ENCODE measurements around the gene CLIP1.

Gene CLIP1

GRCh38 chr12:122412851-122413433 is 9.5 kb downstream of the CLIP1 start:
- peaks cover 30% of the 10 kb centered on the region for H3K4me1 ChIP-seq (ENCODE audit: insufficient read depth, low read length, severe bottlenecking)
- peak overlapping the region; percentile 49 for H3K4me2 ChIP-seq (ENCODE audit: low read length)
- no peak overlapping the region for H2AFZ ChIP-seq (ENCODE audit: low read length)
- peaks cover 9% of the 10 kb centered on the region; the same call in 1 of the 2 replicates for H3K36me3 ChIP-seq (ENCODE audit: insufficient read depth, low read length)
- H3K9me3 ChIP-seq (ENCODE audit: low read length), result no peaks in the 10 kb centered on the region
- peaks cover 21% of the 10 kb centered on the region for H3K79me2 ChIP-seq (ENCODE audit: insufficient read depth, low read length)
- H3K9ac ChIP-seq (ENCODE audit: low read length), result peak overlapping the region; percentile 22
- no peaks in the 10 kb centered on the region for H3F3A ChIP-seq (ENCODE audit: insufficient read depth, low read length)
- H4K20me1 ChIP-seq (ENCODE audit: insufficient read depth, low read length), result no peaks in the 10 kb centered on the region
- peak overlapping the region; percentile 71 for H3K27ac ChIP-seq (ENCODE audit: low read depth, low read length, poor library complexity, severe bottlenecking)
- H3K9me2 ChIP-seq (ENCODE audit: low read depth, low read length), result no peaks in the 10 kb centered on the region
- TF ChIP-seq, protein P1, sequence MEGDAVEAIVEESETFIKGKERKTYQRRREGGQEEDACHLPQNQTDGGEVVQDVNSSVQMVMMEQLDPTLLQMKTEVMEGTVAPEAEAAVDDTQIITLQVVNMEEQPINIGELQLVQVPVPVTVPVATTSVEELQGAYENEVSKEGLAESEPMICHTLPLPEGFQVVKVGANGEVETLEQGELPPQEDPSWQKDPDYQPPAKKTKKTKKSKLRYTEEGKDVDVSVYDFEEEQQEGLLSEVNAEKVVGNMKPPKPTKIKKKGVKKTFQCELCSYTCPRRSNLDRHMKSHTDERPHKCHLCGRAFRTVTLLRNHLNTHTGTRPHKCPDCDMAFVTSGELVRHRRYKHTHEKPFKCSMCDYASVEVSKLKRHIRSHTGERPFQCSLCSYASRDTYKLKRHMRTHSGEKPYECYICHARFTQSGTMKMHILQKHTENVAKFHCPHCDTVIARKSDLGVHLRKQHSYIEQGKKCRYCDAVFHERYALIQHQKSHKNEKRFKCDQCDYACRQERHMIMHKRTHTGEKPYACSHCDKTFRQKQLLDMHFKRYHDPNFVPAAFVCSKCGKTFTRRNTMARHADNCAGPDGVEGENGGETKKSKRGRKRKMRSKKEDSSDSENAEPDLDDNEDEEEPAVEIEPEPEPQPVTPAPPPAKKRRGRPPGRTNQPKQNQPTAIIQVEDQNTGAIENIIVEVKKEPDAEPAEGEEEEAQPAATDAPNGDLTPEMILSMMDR (IDR thresholded peaks at IDR 0.05; ENCODE audit: low read length), result no peak
- TF ChIP-seq EZH2 (IDR thresholded peaks at IDR 0.05; ENCODE audit: borderline replicate concordance, low read length), result no peak
- peak overlapping the region; percentile 9 for H3K4me3 ChIP-seq (ENCODE audit: low read depth, low read length, poor library complexity, severe bottlenecking)
- H3K27me3 ChIP-seq (ENCODE audit: insufficient read depth, low read length), result no peaks in the 10 kb centered on the region

- peaks cover 18% of the 10 kb centered on the region; the same call in 1 of the 2 replicates for H3K79me2 ChIP-seq (ENCODE audit: insufficient read depth, low read length)
- peaks cover 36% of the 10 kb centered on the region for H3K4me1 ChIP-seq (ENCODE audit: insufficient read depth, low read length, severe bottlenecking)
- H3K4me3 ChIP-seq (ENCODE audit: low read depth, low read length, poor library complexity, severe bottlenecking), result no peak overlapping the region
- H3K27me3 ChIP-seq (ENCODE audit: insufficient read depth, low read length), result no peaks in the 10 kb centered on the region
- H2AFZ ChIP-seq (ENCODE audit: low read length), result no peak overlapping the region
- TF ChIP-seq EZH2 (IDR thresholded peaks at IDR 0.05; ENCODE audit: borderline replicate concordance, low read length), result no peak
- TF ChIP-seq, protein P1 (IDR thresholded peaks at IDR 0.05; ENCODE audit: low read length), result no peak
- H3K9me2 ChIP-seq (ENCODE audit: low read depth, low read length), result no peaks in the 10 kb centered on the region
- no peaks in the 10 kb centered on the region for H3K9me3 ChIP-seq (ENCODE audit: low read length)
- H4K20me1 ChIP-seq (ENCODE audit: insufficient read depth, low read length), result no peaks in the 10 kb centered on the region
- no peak overlapping the region for H3K9ac ChIP-seq (ENCODE audit: low read length)
- H3K27ac ChIP-seq (ENCODE audit: low read depth, low read length, poor library complexity, severe bottlenecking), result no peak overlapping the region
- H3F3A ChIP-seq (ENCODE audit: insufficient read depth, low read length), result no peaks in the 10 kb centered on the region; the same call in 1 of the 2 replicates
- peaks cover 9% of the 10 kb centered on the region; the same call in 1 of the 2 replicates for H3K36me3 ChIP-seq (ENCODE audit: insufficient read depth, low read length)
- H3K4me2 ChIP-seq (ENCODE audit: low read length), result no peak overlapping the region
These were observed 10.9 kb downstream of the CLIP1 start for GRCh38 chr12:122411537-122411936.

- Histone ChIP-seq H3K27me3 (ENCODE audit: insufficient read depth, low read length) (no peaks in the 10 kb centered on the region), H3K36me3 (ENCODE audit: insufficient read depth, low read length) (peaks cover 14% of the 10 kb centered on the region; the same call in 1 of the 2 replicates), H3K4me2 (ENCODE audit: low read length) (no peak overlapping the region), H3K4me3 (ENCODE audit: low read depth, low read length, poor library complexity, severe bottlenecking) (no peak overlapping the region), H3K9me3 (ENCODE audit: low read length) (no peaks in the 10 kb centered on the region), H3K79me2 (ENCODE audit: insufficient read depth, low read length) (peaks cover 9% of the 10 kb centered on the region; the same call in 1 of the 2 replicates), H3K4me1 (ENCODE audit: insufficient read depth, low read length, severe bottlenecking) (peaks cover 26% of the 10 kb centered on the region), H3K9me2 (ENCODE audit: low read depth, low read length) (no peaks in the 10 kb centered on the region), H3K27ac (ENCODE audit: low read depth, low read length, poor library complexity, severe bottlenecking) (peak overlapping the region; percentile 14), H2AFZ (ENCODE audit: low read length) (no peak overlapping the region), H3F3A (ENCODE audit: insufficient read depth, low read length) (no peaks in the 10 kb centered on the region; the same call in 1 of the 2 replicates), H4K20me1 (ENCODE audit: insufficient read depth, low read length) (no peaks in the 10 kb centered on the region), H3K9ac (ENCODE audit: low read length) (no peak overlapping the region)
- TF ChIP-seq, protein P1 (IDR thresholded peaks at IDR 0.05; ENCODE audit: low read length), result no peak
- no peak for TF ChIP-seq EZH2 (IDR thresholded peaks at IDR 0.05; ENCODE audit: borderline replicate concordance, low read length)
These were observed 15.3 kb downstream of the CLIP1 start for GRCh38 chr12:122407208-122407607.
